NCI-H2196 treated with DMSO at 0.1 percent for 48 hours (cell line): Measurements from ENCODE around the gene CNIH2.
A peak's percentile ranks its signal among the peaks of the same experiment; 100 is the strongest.

Experiments
- DNase-seq: peaks from one replicate; lab custom pipeline; 2025; ENCODE audit not compliant: unreplicated experiment; lab: John Stamatoyannopoulos, UW

The CNIH2 gene

GRCh38 chr11:66328031-66328301 is 50.0 kb downstream of the CNIH2 start:
- no peak for DNase-seq

GRCh38 chr11:66328302-66329144 is 50.5 kb downstream of the CNIH2 start:
- peak; percentile 64 for DNase-seq

- no peak for DNase-seq
Observed at GRCh38 chr11:66329165-66329673, 51.2 kb downstream of the CNIH2 start.

GRCh38 chr11:66330931-66331330 is 53.0 kb downstream of the CNIH2 start:
- no peak for DNase-seq

GRCh38 chr11:66331542-66332370 is 53.8 kb downstream of the CNIH2 start:
- DNase-seq, result no peak

- DNase-seq, result no peak
Observed at GRCh38 chr11:66332371-66333219, 54.6 kb downstream of the CNIH2 start.

GRCh38 chr11:66333220-66333877 is 55.4 kb downstream of the CNIH2 start:
- DNase-seq, result no peak
